DND-41 (cell line): ENCODE data around the gene DUSP1.

Experiments
- ATAC-seq: fragments of 200-7000 bp; cut with Tn5 transposase; 3 replicates; pipeline ENCODE4 v1.9.1; 2021; ENCODE audit warnings: low read depth; ENCODE audit not compliant: insufficient read depth
- DNase-seq: peaks from one replicate; pipeline ENCODE4 v3.0.0-alpha.2; 2020
- H2AFZ ChIP-seq: 2 replicates; pipeline ENCODE4 v1.6.0; 2012; ENCODE audit warnings: low read depth, low read length
- H3K27ac ChIP-seq: 2 replicates; pipeline ENCODE4 v1.5.1; 2012; ENCODE audit warnings: low read length, inconsistent platforms
- H3K27me3 ChIP-seq: fragments of 200-600 bp; sonication (generic); 2 replicates; pipeline ENCODE4 v1.6.0; 2012; ENCODE audit warnings: low read length, mild to moderate bottlenecking, inconsistent platforms; ENCODE audit not compliant: insufficient read depth, poor library complexity
- H3K36me3 ChIP-seq: 2 replicates; pipeline ENCODE4 v1.5.1; 2012; ENCODE audit warnings: low read length, inconsistent platforms; ENCODE audit not compliant: insufficient read depth
- H3K4me1 ChIP-seq: 2 replicates; pipeline ENCODE4 v1.5.1; 2012; ENCODE audit warnings: mild to moderate bottlenecking, low read length; ENCODE audit not compliant: insufficient read depth
- H3K4me2 ChIP-seq: 2 replicates; pipeline ENCODE4 v1.6.0; 2012; ENCODE audit warnings: mild to moderate bottlenecking, moderate library complexity, low read length, inconsistent platforms; ENCODE audit not compliant: insufficient read depth
- H3K4me3 ChIP-seq, 2 experiments: fragments of 200-600 bp in 1 of 2; shearing (Covaris generic) in 1 of 2; 2 replicates each; pipeline ENCODE4 v1.5.1; 2012 to 2016; ENCODE audit warnings: inconsistent platforms in 2 of 2, low read length in 2 of 2, mild to moderate bottlenecking in 2 of 2, low read depth in 1 of 2, moderate library complexity in 1 of 2
- H3K79me2 ChIP-seq: 2 replicates; pipeline ENCODE4 v1.6.0; 2012; ENCODE audit warnings: low read length, inconsistent platforms; ENCODE audit not compliant: insufficient read depth
- H3K9ac ChIP-seq: 2 replicates; pipeline ENCODE4 v1.6.0; 2012; ENCODE audit warnings: low read depth, mild to moderate bottlenecking, inconsistent platforms, low read length, moderate library complexity
- H3K9me3 ChIP-seq: 2 replicates; pipeline ENCODE4 v1.5.1; 2012; ENCODE audit warnings: low read length, moderate library complexity, mild to moderate bottlenecking, inconsistent platforms; ENCODE audit not compliant: insufficient read depth, severe bottlenecking
- H4K20me1 ChIP-seq: 2 replicates; pipeline ENCODE4 v1.6.0; 2012; ENCODE audit warnings: low read length; ENCODE audit not compliant: insufficient read depth
- CTCF ChIP-seq: IDR thresholded peaks from 2 replicates; pipeline ENCODE4 v1.5.1; 2012; ENCODE audit warnings: borderline replicate concordance, low read length, moderate library complexity, mild to moderate bottlenecking; ENCODE audit not compliant: poor library complexity, severe bottlenecking; ENCODE audit errors: extremely low read depth
- EZH2 ChIP-seq: IDR thresholded peaks from 3 replicates; pipeline ENCODE4 v1.6.1; 2012; ENCODE audit warnings: borderline replicate concordance, low read depth, mild to moderate bottlenecking, moderate library complexity, low read length, inconsistent platforms; ENCODE audit not compliant: severe bottlenecking

DUSP1 gene

GRCh38 chr5:172751761-172752510 is 19.1 kb downstream of the DUSP1 start:
- Histone ChIP-seq H3K9me3 (no peaks in the 10 kb centered on the region), H3K27me3 (peaks cover 12% of the 10 kb centered on the region), H2AFZ (no peak overlapping the region), H3K4me2 (no peak overlapping the region), H3K4me3 (no peak overlapping the region), H4K20me1 (no peaks in the 10 kb centered on the region), H3K79me2 (no peaks in the 10 kb centered on the region), H3K9ac (no peak overlapping the region), H3K36me3 (no peaks in the 10 kb centered on the region), H3K27ac (no peak overlapping the region), H3K4me1 (no peaks in the 10 kb centered on the region)
- no peak for DNase-seq
- TF ChIP-seq EZH2: no peak
- no peak for TF ChIP-seq CTCF
- ATAC-seq: no peak

GRCh38 chr5:172749881-172750633 is 20.9 kb downstream of the DUSP1 start:
- no peaks in the 10 kb centered on the region for H3K79me2 ChIP-seq
- H3K27ac ChIP-seq: no peak overlapping the region
- H3K27me3 ChIP-seq: peaks cover 12% of the 10 kb centered on the region
- H3K36me3 ChIP-seq: no peaks in the 10 kb centered on the region
- no peaks in the 10 kb centered on the region for H3K9me3 ChIP-seq
- H3K4me2 ChIP-seq: no peak overlapping the region
- ATAC-seq (no peak), DNase-seq (no peak)
- H3K4me1 ChIP-seq: no peaks in the 10 kb centered on the region
- no peak overlapping the region for H3K4me3 ChIP-seq
- H4K20me1 ChIP-seq: no peaks in the 10 kb centered on the region
- no peak for TF ChIP-seq CTCF
- TF ChIP-seq EZH2: no peak
- H3K9ac ChIP-seq: no peak overlapping the region
- no peak overlapping the region for H2AFZ ChIP-seq

GRCh38 chr5:172749076-172749475 is 21.9 kb downstream of the DUSP1 start:
- H4K20me1 ChIP-seq: no peaks in the 10 kb centered on the region
- H3K9me3 ChIP-seq: no peaks in the 10 kb centered on the region
- no peak for TF ChIP-seq EZH2
- no peak for TF ChIP-seq CTCF
- no peak overlapping the region for H3K4me3 ChIP-seq
- H2AFZ ChIP-seq: no peak overlapping the region
- H3K27ac ChIP-seq: no peak overlapping the region
- no peaks in the 10 kb centered on the region for H3K79me2 ChIP-seq
- peaks cover 11% of the 10 kb centered on the region for H3K27me3 ChIP-seq
- no peaks in the 10 kb centered on the region for H3K36me3 ChIP-seq
- DNase-seq (no peak), ATAC-seq (no peak)
- H3K9ac ChIP-seq: no peak overlapping the region
- H3K4me1 ChIP-seq: no peaks in the 10 kb centered on the region
- no peak overlapping the region for H3K4me2 ChIP-seq
